HepG2 (cell line): ENCODE data around the gene SMPD3. TPM values are rescaled to one million over a fixed set of nuclear protein-coding genes. Genes with fewer than 3 reads are reported as not detected.

Experiments used
- ATAC-seq: fragments of 200-7000 bp; cut with Tn5 transposase; 3 replicates; pipeline ENCODE4 v1.9.1; 2020; ENCODE audit warnings: mild to moderate bottlenecking, moderate library complexity
- BruUV-seq: library from RNA; stranded (reverse); fragments of 400-500 nt; replicated peaks from 2 replicates; lab custom pipeline; 2021; lab: Mats Ljungman, UMichigan
- CTCF ChIA-PET: fragments of 300-600 bp; formaldehyde crosslinking; extraction: SDS; loops from one replicate; lab custom pipeline; 2021; ENCODE audit warnings: low total read pairs, inconsistent platforms, low intra/inter-chr PET ratio; lab: Yijun Ruan, JAX
- POLR2A ChIA-PET: fragments of 350-600 bp; sonication (Branson Sonifier 250); formaldehyde crosslinking; loops from one replicate; lab custom pipeline; 2020; ENCODE audit warnings: antibody characterized with exemption, inconsistent platforms; lab: Yijun Ruan, JAX
- DNase-seq: peaks from one replicate; pipeline ENCODE4 v3.0.0-alpha.2; 2015; ENCODE audit warnings: low spot score
- FAIRE-seq: peaks from 3 replicates; lab custom pipeline; 2011; peaks lifted over from hg19 to GRCh38; lab: Jason Lieb, UNC
- H2AFZ ChIP-seq: one replicate; pipeline ENCODE4 v1.6.1; 2011; ENCODE audit warnings: low read length, inconsistent platforms
- H3K27ac ChIP-seq: fragments of 300-600 bp; 3 replicates; pipeline ENCODE4 v1.8.0; 2011; ENCODE audit warnings: mixed run types, mild to moderate bottlenecking, mixed read lengths, low read length, inconsistent platforms; ENCODE audit not compliant: insufficient read depth; ENCODE audit errors: extremely low read length
- H3K27me3 ChIP-seq, 2 experiments: fragments of 200-600 bp in 1 of 2; 2 replicates in 1 of 2; 3 replicates in 1 of 2; pipeline versions ENCODE4 v1.6.0 to v1.8.0; 2011; ENCODE audit warnings: low read length in 2 of 2, mild to moderate bottlenecking in 2 of 2, moderate library complexity in 2 of 2, inconsistent platforms in 1 of 2; ENCODE audit not compliant: insufficient read depth in 2 of 2, control insufficient read depth in 1 of 2
- H3K36me3 ChIP-seq, 2 experiments: fragments of 200-600 bp in 1 of 2; replicated peaks in 1 of 2; 2 replicates in 1 of 2; 3 replicates in 1 of 2; pipeline versions ENCODE4 v1.5.1 to v1.8.0; 2011; ENCODE audit warnings: low read length in 2 of 2, inconsistent platforms in 1 of 2; ENCODE audit not compliant: insufficient read depth in 2 of 2, control insufficient read depth in 1 of 2
- H3K4me1 ChIP-seq: 2 replicates; pipeline ENCODE4 v1.5.1; 2012; ENCODE audit warnings: low read length, inconsistent platforms; ENCODE audit not compliant: insufficient read depth
- H3K4me2 ChIP-seq: 2 replicates; pipeline ENCODE4 v1.6.0; 2011; ENCODE audit warnings: low read depth, low read length, inconsistent platforms
- H3K4me3 ChIP-seq, 3 experiments: fragments of 200-600 bp in 1 of 3; sonication (generic), shearing (Covaris generic) in 1 of 3; replicated peaks in 1 of 3; 2 replicates each; pipeline ENCODE4 v1.5.1; 2011 to 2016; ENCODE audit warnings: low read length in 3 of 3, inconsistent platforms in 2 of 3, low read depth in 2 of 3, mild to moderate bottlenecking in 2 of 3, control low read depth in 1 of 3, mixed read lengths in 1 of 3; ENCODE audit not compliant: insufficient read depth in 1 of 3
- H3K79me2 ChIP-seq: one replicate; pipeline ENCODE4 v1.6.1; 2011; ENCODE audit warnings: low read length, inconsistent platforms; ENCODE audit not compliant: insufficient read depth
- H3K9ac ChIP-seq: 2 replicates; pipeline ENCODE4 v1.6.0; 2011; ENCODE audit warnings: mild to moderate bottlenecking, low read depth, low read length, inconsistent platforms; ENCODE audit not compliant: insufficient read depth
- H3K9me3 ChIP-seq: 2 replicates; pipeline ENCODE4 v1.5.1; 2012; ENCODE audit warnings: mild to moderate bottlenecking, low read length
- H4K20me1 ChIP-seq: 2 replicates; pipeline ENCODE4 v1.6.0; 2011; ENCODE audit warnings: inconsistent platforms, mild to moderate bottlenecking, low read length, moderate library complexity; ENCODE audit not compliant: insufficient read depth
- ATF7 ChIP-seq, 2 experiments: fragments of 450-650 bp in 1 of 2; sonication (generic) in 1 of 2; formaldehyde crosslinking in 1 of 2; IDR thresholded peaks; 2 replicates each; pipeline versions ENCODE4 v1.4.0 to v1.6.1; 2016 to 2020; ENCODE audit warnings: antibody characterized with exemption in 1 of 2, mild to moderate bottlenecking in 1 of 2, missing genetic modification reagents in 1 of 2
- FOXP1 ChIP-seq, 2 experiments: fragments of 450-650 bp in 1 of 2; IDR thresholded peaks; 2 replicates each; pipeline ENCODE4 v1.6.1; 2017 to 2018; ENCODE audit warnings: antibody characterized with exemption in 1 of 2
- MAFF ChIP-seq: IDR thresholded peaks from 2 replicates; pipeline ENCODE4 v1.6.1; 2011; ENCODE audit warnings: low read depth, low read length, improper control_type of control experiment
- MYC ChIP-seq: sonication (generic); formaldehyde crosslinking; IDR thresholded peaks from 2 replicates; pipeline ENCODE4 v1.9.0; 2021; ENCODE audit warnings: missing genetic modification reagents, borderline replicate concordance
- PAF1 ChIP-seq: IDR thresholded peaks from 2 replicates; pipeline ENCODE4 v1.6.1; 2016; ENCODE audit warnings: missing genetic modification reagents, missing compliant biosample characterization
- RFXANK ChIP-seq: IDR thresholded peaks from 2 replicates; pipeline ENCODE4 v1.6.1; 2016
- RFXAP ChIP-seq: sonication (generic); formaldehyde crosslinking; IDR thresholded peaks from 2 replicates; pipeline ENCODE4 v1.4.0; 2020; ENCODE audit warnings: missing genetic modification reagents, borderline replicate concordance
- RXRA ChIP-seq: sonication (generic); formaldehyde crosslinking; IDR thresholded peaks from 2 replicates; pipeline ENCODE4 v1.5.1; 2020; ENCODE audit warnings: missing genetic modification reagents
- SATB2 ChIP-seq: sonication (generic); formaldehyde crosslinking; IDR thresholded peaks from 2 replicates; pipeline ENCODE4 v1.5.0; 2020; ENCODE audit warnings: missing genetic modification reagents
- TARDBP ChIP-seq: sonication (generic); formaldehyde crosslinking; IDR thresholded peaks from 2 replicates; pipeline ENCODE4 v1.8.0; 2022; ENCODE audit warnings: mild to moderate bottlenecking, missing genetic modification reagents
- TEAD3 ChIP-seq: optimal IDR thresholded peaks from 2 replicates; pipeline ENCODE3; 2016; ENCODE audit warnings: borderline replicate concordance
- TP53 ChIP-seq: sonication (generic); formaldehyde crosslinking; conservative IDR thresholded peaks from 2 replicates; pipeline ENCODE4 v1.4.0; 2020; ENCODE audit warnings: missing genetic modification reagents
- ZNF558 ChIP-seq: sonication (generic); formaldehyde crosslinking; IDR thresholded peaks from 2 replicates; pipeline ENCODE4 v1.9.0; 2022; ENCODE audit warnings: mild to moderate bottlenecking, missing genetic modification reagents, borderline replicate concordance
- ZNF780A ChIP-seq: sonication (generic); formaldehyde crosslinking; IDR thresholded peaks from 2 replicates; pipeline ENCODE4 v1.8.0; 2022; ENCODE audit warnings: mild to moderate bottlenecking, missing genetic modification reagents, moderate library complexity
- WGBS: methylation state at CpG from one replicate; pipeline ENCODE4 v1.1.6; 2017; ENCODE audit warnings: low lambda C conversion rate; 5-methylcytosine and 5-hydroxymethylcytosine counted together
- in situ Hi-C: cut with HindIII; loops from 2 replicates; pipeline ENCODE4 v1.10.0; 2017; ENCODE audit warnings: low pct_unique_long_range_greater_than_20kb; ENCODE audit not compliant: extremely low pct_ligation_motif_present
- intact Hi-C: fragments of 100-400 bp; cut with micrococcal nuclease; formaldehyde crosslinking; loops from one replicate; pipeline ENCODE4 v1.10.0; 2022; ENCODE audit not compliant: unreplicated experiment
- polyA plus RNA-seq, 8 experiments: library from polyadenylated mRNA; depleted of rRNA in 3 of 8; stranded (reverse) in 7 of 8; unstranded in 1 of 8; fragments of >200 nt; fragmentation: Illumina TruSeq in 4 of 8; extraction: Trizol in 4 of 8; gene quantifications; 2 replicates each; pipeline versions ENCODE4 v1.2.1 to v1.2.3, GENCODE V29; 2011 to 2016; ENCODE audit warnings: low read depth in 4 of 8, missing spikeins in 1 of 8, mixed read lengths in 1 of 8; ENCODE audit not compliant: insufficient read depth in 1 of 8
- total RNA-seq, 5 experiments: library from RNA; depleted of rRNA; stranded (reverse); fragments of >200 nt; fragmentation: Illumina TruSeq; extraction: Trizol; gene quantifications; 2 replicates each; pipeline ENCODE4 v1.2.3, GENCODE V29; 2016; ENCODE audit warnings: low read depth in 1 of 5
- TF ChIP-seq, protein P1 (sequence below): sonication (generic); formaldehyde crosslinking; IDR thresholded peaks from 2 replicates; pipeline ENCODE4 v1.4.0; 2020; ENCODE audit warnings: missing genetic modification reagents
- TF ChIP-seq, protein P2 (sequence below): sonication (generic); formaldehyde crosslinking; conservative IDR thresholded peaks from 2 replicates; pipeline ENCODE4 v1.8.0; 2022; ENCODE audit warnings: mild to moderate bottlenecking, moderate library complexity, missing genetic modification reagents
- TF ChIP-seq, protein P3 (sequence below): sonication (generic); formaldehyde crosslinking; IDR thresholded peaks from 2 replicates; pipeline ENCODE4 v1.8.1; 2022; ENCODE audit warnings: mild to moderate bottlenecking, missing genetic modification reagents
- TF ChIP-seq, protein P4 (sequence below): sonication (generic); formaldehyde crosslinking; IDR thresholded peaks from 2 replicates; pipeline ENCODE4 v1.5.0; 2020; ENCODE audit warnings: mild to moderate bottlenecking, missing genetic modification reagents

The SMPD3 gene
- total and polyA plus RNA-seq, 2 of the 13 experiments (the other 11 are each of a cell fraction or from before 2014, with no cell fraction given): 0.07 to 0.32 TPM

DNA sequence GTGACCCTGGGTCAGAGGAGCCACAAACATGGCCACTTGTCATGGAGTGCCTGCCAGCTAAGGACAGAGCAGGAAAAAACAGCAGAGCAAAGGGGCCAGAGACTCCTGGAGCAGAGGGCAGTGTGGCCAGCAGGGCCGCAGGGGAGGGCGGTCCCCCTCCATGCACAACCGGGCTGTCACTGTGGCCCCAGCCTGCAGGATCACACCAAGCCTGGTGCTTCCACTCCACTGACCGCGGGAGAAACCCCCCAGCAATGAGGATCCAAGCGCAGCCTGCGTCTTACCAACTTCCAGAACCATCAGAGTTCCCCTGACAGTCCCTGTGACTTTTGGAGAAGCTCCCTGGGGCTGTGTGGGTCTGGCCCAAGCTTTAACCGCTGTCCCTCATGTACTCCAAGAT lies 75.5 kb downstream of the SMPD3 start:
- intact Hi-C loops (no loop called here), in situ Hi-C loops (no loop called here)
- no peaks in the 10 kb centered on the region for H3K9me3 ChIP-seq
- ChIA-PET POLR2A (no interaction called here), CTCF (no interaction called here)
- no peak overlapping the region for H3K4me2 ChIP-seq
- no peak overlapping the region for H3K27ac ChIP-seq
- H3K79me2 ChIP-seq: no peaks in the 10 kb centered on the region
- H2AFZ ChIP-seq: no peak overlapping the region
- DNase-seq (no peak), FAIRE-seq (no peak), ATAC-seq (no peak)
- 0% methylated on average over 1 of the region's 8 CpGs for WGBS
- no peaks in the 10 kb centered on the region for H3K36me3 ChIP-seq
- H3K9ac ChIP-seq: no peak overlapping the region
- no peaks in the 10 kb centered on the region for H4K20me1 ChIP-seq
- TF ChIP-seq PAF1 (no peak), FOXP1 (IDR thresholded peaks at IDR 0.05) (no peak), FOXP1 (CRISPR knock-in tag; IDR thresholded peaks at IDR 0.05) (no peak), ZNF780A (CRISPR knock-in tag) (no peak), TP53 (CRISPR knock-in tag) (no peak), RFXANK (CRISPR knock-in tag) (no peak), ZNF558 (CRISPR knock-in tag) (no peak), RXRA (no peak), MYC (CRISPR knock-in tag) (no peak), TARDBP (no peak), SATB2 (no peak), MAFF (no peak), TEAD3 (CRISPR knock-in tag) (no peak), ATF7 (IDR thresholded peaks at IDR 0.05) (no peak), ATF7 (CRISPR knock-in tag; IDR thresholded peaks at IDR 0.05) (no peak), RFXAP (CRISPR knock-in tag) (no peak)
- TF ChIP-seq, protein P1, sequence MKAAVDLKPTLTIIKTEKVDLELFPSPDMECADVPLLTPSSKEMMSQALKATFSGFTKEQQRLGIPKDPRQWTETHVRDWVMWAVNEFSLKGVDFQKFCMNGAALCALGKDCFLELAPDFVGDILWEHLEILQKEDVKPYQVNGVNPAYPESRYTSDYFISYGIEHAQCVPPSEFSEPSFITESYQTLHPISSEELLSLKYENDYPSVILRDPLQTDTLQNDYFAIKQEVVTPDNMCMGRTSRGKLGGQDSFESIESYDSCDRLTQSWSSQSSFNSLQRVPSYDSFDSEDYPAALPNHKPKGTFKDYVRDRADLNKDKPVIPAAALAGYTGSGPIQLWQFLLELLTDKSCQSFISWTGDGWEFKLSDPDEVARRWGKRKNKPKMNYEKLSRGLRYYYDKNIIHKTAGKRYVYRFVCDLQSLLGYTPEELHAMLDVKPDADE (CRISPR knock-in tag): no peak
- TF ChIP-seq, protein P2, sequence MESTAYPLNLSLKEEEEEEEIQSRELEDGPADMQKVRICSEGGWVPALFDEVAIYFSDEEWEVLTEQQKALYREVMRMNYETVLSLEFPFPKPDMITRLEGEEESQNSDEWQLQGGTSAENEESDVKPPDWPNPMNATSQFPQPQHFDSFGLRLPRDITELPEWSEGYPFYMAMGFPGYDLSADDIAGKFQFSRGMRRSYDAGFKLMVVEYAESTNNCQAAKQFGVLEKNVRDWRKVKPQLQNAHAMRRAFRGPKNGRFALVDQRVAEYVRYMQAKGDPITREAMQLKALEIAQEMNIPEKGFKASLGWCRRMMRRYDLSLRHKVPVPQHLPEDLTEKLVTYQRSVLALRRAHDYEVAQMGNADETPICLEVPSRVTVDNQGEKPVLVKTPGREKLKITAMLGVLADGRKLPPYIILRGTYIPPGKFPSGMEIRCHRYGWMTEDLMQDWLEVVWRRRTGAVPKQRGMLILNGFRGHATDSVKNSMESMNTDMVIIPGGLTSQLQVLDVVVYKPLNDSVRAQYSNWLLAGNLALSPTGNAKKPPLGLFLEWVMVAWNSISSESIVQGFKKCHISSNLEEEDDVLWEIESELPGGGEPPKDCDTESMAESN (CRISPR knock-in tag): no peak
- TF ChIP-seq, protein P3, sequence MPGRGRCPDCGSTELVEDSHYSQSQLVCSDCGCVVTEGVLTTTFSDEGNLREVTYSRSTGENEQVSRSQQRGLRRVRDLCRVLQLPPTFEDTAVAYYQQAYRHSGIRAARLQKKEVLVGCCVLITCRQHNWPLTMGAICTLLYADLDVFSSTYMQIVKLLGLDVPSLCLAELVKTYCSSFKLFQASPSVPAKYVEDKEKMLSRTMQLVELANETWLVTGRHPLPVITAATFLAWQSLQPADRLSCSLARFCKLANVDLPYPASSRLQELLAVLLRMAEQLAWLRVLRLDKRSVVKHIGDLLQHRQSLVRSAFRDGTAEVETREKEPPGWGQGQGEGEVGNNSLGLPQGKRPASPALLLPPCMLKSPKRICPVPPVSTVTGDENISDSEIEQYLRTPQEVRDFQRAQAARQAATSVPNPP: no peak
- TF ChIP-seq, protein P4, sequence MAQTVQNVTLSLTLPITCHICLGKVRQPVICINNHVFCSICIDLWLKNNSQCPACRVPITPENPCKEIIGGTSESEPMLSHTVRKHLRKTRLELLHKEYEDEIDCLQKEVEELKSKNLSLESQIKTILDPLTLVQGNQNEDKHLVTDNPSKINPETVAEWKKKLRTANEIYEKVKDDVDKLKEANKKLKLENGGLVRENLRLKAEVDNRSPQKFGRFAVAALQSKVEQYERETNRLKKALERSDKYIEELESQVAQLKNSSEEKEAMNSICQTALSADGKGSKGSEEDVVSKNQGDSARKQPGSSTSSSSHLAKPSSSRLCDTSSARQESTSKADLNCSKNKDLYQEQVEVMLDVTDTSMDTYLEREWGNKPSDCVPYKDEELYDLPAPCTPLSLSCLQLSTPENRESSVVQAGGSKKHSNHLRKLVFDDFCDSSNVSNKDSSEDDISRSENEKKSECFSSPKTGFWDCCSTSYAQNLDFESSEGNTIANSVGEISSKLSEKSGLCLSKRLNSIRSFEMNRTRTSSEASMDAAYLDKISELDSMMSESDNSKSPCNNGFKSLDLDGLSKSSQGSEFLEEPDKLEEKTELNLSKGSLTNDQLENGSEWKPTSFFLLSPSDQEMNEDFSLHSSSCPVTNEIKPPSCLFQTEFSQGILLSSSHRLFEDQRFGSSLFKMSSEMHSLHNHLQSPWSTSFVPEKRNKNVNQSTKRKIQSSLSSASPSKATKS (CRISPR knock-in tag): no peak
- no TSS peak for BruUV-seq
- H3K27me3 ChIP-seq: peaks cover 6 to 74% of the 10 kb centered on the region in 2 experiments; a peak in 4 of 5 replicates
- H3K4me1 ChIP-seq: peaks cover 1% of the 10 kb centered on the region
- no peak overlapping the region for H3K4me3 ChIP-seq
